ENCODE measurements around the gene PCDHGC3.

Gene PCDHGC3

GRCh38 chr5:141485321-141486055 is 9.7 kb downstream of the PCDHGC3 start:
- TF ChIP-seq CTCF (conservative IDR thresholded peaks at IDR 0.05; ENCODE audit: low read depth, low read length) = no peak
- peak overlapping the region; percentile 55 for H3K4me3 ChIP-seq (ENCODE audit: low read depth, low read length)
- DNase-seq (ENCODE audit: low read depth) = no peak

GRCh38 chr5:141486091-141486490 is 10.3 kb downstream of the PCDHGC3 start:
- TF ChIP-seq CTCF (conservative IDR thresholded peaks at IDR 0.05; ENCODE audit: low read depth, low read length) = no peak
- DNase-seq (ENCODE audit: low read depth) = no peak
- no peak overlapping the region for H3K4me3 ChIP-seq (ENCODE audit: low read depth, low read length)

- DNase-seq (ENCODE audit: low read depth) = no peak
- TF ChIP-seq CTCF (conservative IDR thresholded peaks at IDR 0.05; ENCODE audit: low read depth, low read length) = no peak
- H3K4me3 ChIP-seq (ENCODE audit: low read depth, low read length) = no peak overlapping the region
Measured at GRCh38 chr5:141487131-141487530, 11.4 kb downstream of the PCDHGC3 start.

GRCh38 chr5:141488591-141489561 is 13.1 kb downstream of the PCDHGC3 start, which contains the start of gene PCDHGC5:
PCDHGC5 (plus strand) TSS chr5:141489081; CDS start chr5:141489241, 160 bp downstream.
- DNase-seq (ENCODE audit: low read depth) = peak; percentile 53
- no peak within 1 kb of the TSS for H3K4me3 ChIP-seq (ENCODE audit: low read depth, low read length)
- TF ChIP-seq CTCF (conservative IDR thresholded peaks at IDR 0.05; ENCODE audit: low read depth, low read length) = no peak

- no peak overlapping the region for H3K4me3 ChIP-seq (ENCODE audit: low read depth, low read length)
- TF ChIP-seq CTCF (conservative IDR thresholded peaks at IDR 0.05; ENCODE audit: low read depth, low read length) = no peak
- no peak for DNase-seq (ENCODE audit: low read depth)
Measured at GRCh38 chr5:141489841-141490240, 14.1 kb downstream of the PCDHGC3 start.

GRCh38 chr5:141490271-141490670 is 14.5 kb downstream of the PCDHGC3 start:
- no peak for TF ChIP-seq CTCF (conservative IDR thresholded peaks at IDR 0.05; ENCODE audit: low read depth, low read length)
- H3K4me3 ChIP-seq (ENCODE audit: low read depth, low read length) = no peak overlapping the region

More at GRCh38 chr5:141490271-141490670, 14.5 kb downstream of the PCDHGC3 start:
- no peak for DNase-seq (ENCODE audit: low read depth)

All from choroid plexus epithelial cell (primary cell).